AG10803 (cell line): ENCODE results near the gene CNMD.
"Not testable (repeated sequence)": the region's sequence is repeated elsewhere in the genome, so short reads cannot be mapped to it uniquely, and the experiment has no call there.

Source experiments
- DNase-seq: peaks from one replicate; pipeline ENCODE4 v3.0.0; 2010; ENCODE audit warnings: low read depth
- H3K4me3 ChIP-seq: 2 replicates; pipeline ENCODE4 v1.5.1; 2011; ENCODE audit warnings: mild to moderate bottlenecking, low read length, control low read depth
- CTCF ChIP-seq: conservative IDR thresholded peaks from 2 replicates; pipeline ENCODE4 v1.5.1; 2011; ENCODE audit warnings: mild to moderate bottlenecking, low read length, control low read depth, inconsistent platforms

CNMD gene

GRCh38 chr13:52711286-52711685 is 28.3 kb downstream of the CNMD start:
- no peak overlapping the region for H3K4me3 ChIP-seq
- TF ChIP-seq CTCF = no peak
- DNase-seq = no peak

GRCh38 chr13:52708266-52708665 is 31.4 kb downstream of the CNMD start:
- not testable (repeated sequence) for DNase-seq, H3K4me3 ChIP-seq

GRCh38 chr13:52707375-52707774 is 32.2 kb downstream of the CNMD start:
- DNase-seq = no peak
- no peak overlapping the region for H3K4me3 ChIP-seq
- TF ChIP-seq CTCF = 0 out of 2 replicates have a peak, but pooled peaks have one; percentile 13

GRCh38 chr13:52706081-52706480 is 33.5 kb downstream of the CNMD start:
- TF ChIP-seq CTCF = no peak
- H3K4me3 ChIP-seq = no peak overlapping the region
- no peak for DNase-seq

- no peak for DNase-seq
- no peak overlapping the region for H3K4me3 ChIP-seq
- no peak for TF ChIP-seq CTCF
These were observed 36.1 kb downstream of the CNMD start for GRCh38 chr13:52703482-52703881.

- no peak for TF ChIP-seq CTCF
- no peak overlapping the region for H3K4me3 ChIP-seq
- DNase-seq = no peak
These were observed 37.7 kb downstream of the CNMD start for GRCh38 chr13:52701728-52702465.

- no peak for TF ChIP-seq CTCF
- H3K4me3 ChIP-seq = no peak overlapping the region
- DNase-seq = no peak
These were observed 43.1 kb downstream of the CNMD start for GRCh38 chr13:52696566-52696965.

GRCh38 chr13:52695856-52696255 is 43.8 kb downstream of the CNMD start:
- H3K4me3 ChIP-seq = no peak overlapping the region
- peak; percentile 72 for DNase-seq
- no peak for TF ChIP-seq CTCF
